ENCODE measurements around the gene TASP1.

Gene TASP1

GRCh38 chr20:13356591-13356990, 282.1 kb downstream of the TASP1 start:
- H3K4me3 ChIP-seq (ENCODE audit: control insufficient read depth, low read depth, low read length), result no peak overlapping the region
- DNase-seq (ENCODE audit: low read depth), result no peak
- TF ChIP-seq CTCF (conservative IDR thresholded peaks at IDR 0.05; ENCODE audit: control insufficient read depth, insufficient read depth, low read depth, low read length), result no peak

GRCh38 chr20:13355941-13356486, 282.7 kb downstream of the TASP1 start:
- no peak for DNase-seq (ENCODE audit: low read depth)
- TF ChIP-seq CTCF (conservative IDR thresholded peaks at IDR 0.05; ENCODE audit: control insufficient read depth, insufficient read depth, low read depth, low read length), result no peak
- H3K4me3 ChIP-seq (ENCODE audit: control insufficient read depth, low read depth, low read length), result no peak overlapping the region

- DNase-seq (ENCODE audit: low read depth), result no peak
- H3K4me3 ChIP-seq (ENCODE audit: control insufficient read depth, low read depth, low read length), result no peak overlapping the region
- TF ChIP-seq CTCF (conservative IDR thresholded peaks at IDR 0.05; ENCODE audit: control insufficient read depth, insufficient read depth, low read depth, low read length), result no peak
Measured at GRCh38 chr20:13355411-13355810, 283.3 kb downstream of the TASP1 start.

- H3K4me3 ChIP-seq (ENCODE audit: control insufficient read depth, low read depth, low read length), result no peak overlapping the region
- no peak for DNase-seq (ENCODE audit: low read depth)
- TF ChIP-seq CTCF (conservative IDR thresholded peaks at IDR 0.05; ENCODE audit: control insufficient read depth, insufficient read depth, low read depth, low read length), result no peak
Measured at GRCh38 chr20:13353261-13353945, 285.3 kb downstream of the TASP1 start.

DNA sequence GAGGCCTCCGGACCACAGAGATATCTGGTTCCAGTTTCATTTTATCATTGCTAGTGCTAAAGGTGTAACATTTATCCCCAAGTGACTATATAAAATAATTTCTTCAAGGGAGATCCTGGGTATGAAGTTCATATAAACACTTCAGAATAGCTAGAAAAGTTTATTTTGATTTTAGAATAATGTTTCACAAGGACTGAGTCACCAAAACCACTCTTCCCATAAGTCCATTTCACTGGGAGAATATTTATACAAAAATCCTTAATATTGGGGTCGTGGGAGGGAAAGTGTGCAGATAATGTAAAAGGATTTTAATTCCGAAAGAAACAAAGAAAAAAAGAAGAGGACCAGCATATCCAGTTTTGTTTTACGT, 289.5 kb downstream of the TASP1 start:
- H3K4me3 ChIP-seq (ENCODE audit: control insufficient read depth, low read depth, low read length), result no peak overlapping the region
- no peak for DNase-seq (ENCODE audit: low read depth)
- no peak for TF ChIP-seq CTCF (conservative IDR thresholded peaks at IDR 0.05; ENCODE audit: control insufficient read depth, insufficient read depth, low read depth, low read length)

DNA sequence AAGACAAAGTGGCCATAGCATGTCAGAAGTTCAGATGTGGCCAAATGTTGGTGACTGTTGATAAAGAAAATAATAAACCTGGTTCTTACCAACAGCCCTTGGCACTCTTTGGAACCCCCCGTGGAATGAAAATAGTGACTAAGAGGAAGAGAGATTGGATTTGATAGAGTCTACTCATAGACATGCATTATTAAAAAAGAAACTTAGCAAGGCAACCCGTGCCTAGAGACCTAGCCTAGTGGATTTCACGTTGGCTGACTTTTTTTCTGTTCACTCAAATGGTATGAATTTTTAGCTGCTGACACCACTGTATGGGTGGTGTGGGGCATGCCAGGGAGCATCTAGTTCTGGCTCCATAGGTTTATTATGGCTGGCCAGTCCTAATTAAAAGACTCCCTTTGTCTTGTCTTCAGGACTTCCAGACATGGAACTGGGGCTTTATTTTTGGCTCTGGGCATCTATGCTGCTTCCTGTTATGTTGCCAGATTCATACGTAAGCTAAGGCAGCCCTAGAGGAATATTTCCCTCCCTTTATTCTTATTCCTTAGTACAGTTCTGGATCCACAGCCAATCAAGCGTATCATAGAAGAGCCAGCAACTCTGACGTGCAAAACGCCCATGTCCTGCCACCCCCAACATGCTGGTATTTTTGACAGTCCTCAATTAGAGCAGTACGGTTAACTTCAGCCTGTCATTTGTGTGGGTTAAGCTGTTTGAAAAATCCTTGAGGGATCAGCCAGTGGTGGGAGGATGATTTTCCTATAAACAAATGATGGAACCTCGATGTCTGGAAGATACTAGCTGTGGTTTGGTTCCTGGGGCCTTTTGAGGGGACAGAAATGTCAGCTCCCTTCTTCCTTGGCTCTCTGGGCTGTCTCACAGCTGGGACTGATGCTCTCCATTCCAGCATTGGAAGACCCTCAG, 290.2 kb downstream of the TASP1 start:
- H3K4me3 ChIP-seq (ENCODE audit: control insufficient read depth, low read depth, low read length), result no peak overlapping the region
- TF ChIP-seq CTCF (conservative IDR thresholded peaks at IDR 0.05; ENCODE audit: control insufficient read depth, insufficient read depth, low read depth, low read length), result no peak
- no peak for DNase-seq (ENCODE audit: low read depth)

Measured in fibroblast of mammary gland (primary cell).